Epithelial cell of esophagus (primary cell): ENCODE data around the gene POU3F3.

ENCODE experiments used
- DNase-seq: peaks from one replicate; pipeline ENCODE4 v3.0.0; 2010; ENCODE audit warnings: low read depth
- H3K4me3 ChIP-seq: 2 replicates; pipeline ENCODE4 v1.5.1; 2011; ENCODE audit warnings: mild to moderate bottlenecking, low read length, control low read depth
- CTCF ChIP-seq: IDR thresholded peaks from 2 replicates; pipeline ENCODE4 v1.5.1; 2011; ENCODE audit warnings: low read depth, mild to moderate bottlenecking, low read length, control low read depth, inconsistent platforms; ENCODE audit not compliant: insufficient read depth; ENCODE audit errors: missing control alignments

POU3F3 gene

GRCh38 chr2:104866883-104867812 is 13.2 kb downstream of the POU3F3 start:
- H3K4me3 ChIP-seq = no peak overlapping the region
- no peak for DNase-seq
- TF ChIP-seq CTCF = no peak

- H3K4me3 ChIP-seq = no peak overlapping the region
- DNase-seq = no peak
- TF ChIP-seq CTCF = no peak
Measured at GRCh38 chr2:104867813-104868504, 14.0 kb downstream of the POU3F3 start.

- no peak overlapping the region for H3K4me3 ChIP-seq
- TF ChIP-seq CTCF = no peak
- no peak for DNase-seq
Measured at GRCh38 chr2:104868505-104868866, 14.6 kb downstream of the POU3F3 start.

GRCh38 chr2:104870100-104870975 is 16.4 kb downstream of the POU3F3 start:
- H3K4me3 ChIP-seq = no peak overlapping the region
- TF ChIP-seq CTCF = no peak
- no peak for DNase-seq

- H3K4me3 ChIP-seq = no peak overlapping the region
- TF ChIP-seq CTCF = no peak
- DNase-seq = no peak
Measured at GRCh38 chr2:104871649-104871971, 17.7 kb downstream of the POU3F3 start.

- no peak for TF ChIP-seq CTCF
- no peak overlapping the region for H3K4me3 ChIP-seq
- no peak for DNase-seq
Measured at GRCh38 chr2:104871972-104872865, 18.3 kb downstream of the POU3F3 start.
